Smooth muscle cell of the umbilical artery (primary cell): Measurements from ENCODE around the gene SLC25A26. TPM values are rescaled to one million over a fixed set of nuclear protein-coding genes. Genes with fewer than 3 reads are reported as not detected.

Source experiments
- total RNA-seq: library from RNA; depleted of rRNA; stranded (reverse); fragments of >200 nt; gene quantifications from 2 replicates; pipeline ENCODE4 v1.2.3, GENCODE V29; 2014

SLC25A26 gene
- total RNA-seq, result 14.6 and 19.6 TPM in 2 replicates

GRCh38 chr3:66220602-66221377 is at the start of gene SLC25A26:
SLC25A26 (plus strand) TSS chr3:66221001; CDS start chr3:66221095, 94 bp downstream.

Other genes with a start within 250 kb of the SLC25A26 start
- 28.2 and 51.1 TPM in 2 replicates for gene MAGI1, start 182.1 kb upstream of the SLC25A26 start, total RNA-seq